IMR-90 (cell line): ENCODE measurements around the gene IL21. TPM values are rescaled to one million over a fixed set of nuclear protein-coding genes. Genes with fewer than 3 reads are reported as not detected.

Experiments
- ATAC-seq: fragments of 200-7000 bp; cut with Tn5 transposase; 2 replicates; pipeline ENCODE4 v1.9.1; 2020; ENCODE audit warnings: low read depth, mild to moderate bottlenecking, moderate library complexity
- BruUV-seq: library from RNA; stranded (reverse); fragments of 400-500 nt; replicated peaks from 2 replicates; lab custom pipeline; 2021; lab: Mats Ljungman, UMichigan
- CTCF ChIA-PET: fragments of 300-600 bp; formaldehyde crosslinking; extraction: SDS; loops from one replicate; lab custom pipeline; 2021; ENCODE audit warnings: antibody characterized with exemption; lab: Yijun Ruan, JAX
- POLR2A ChIA-PET: fragments of 300-600 bp; sonication (Branson Sonifier 250); formaldehyde crosslinking; loops from one replicate; lab custom pipeline; 2022; ENCODE audit warnings: antibody characterized with exemption; ENCODE audit not compliant: unreplicated experiment; lab: Charles Lee
- DNase-seq: peaks from one replicate; pipeline ENCODE4 v3.0.0; 2013
- H2AFZ ChIP-seq: replicated peaks from 2 replicates; pipeline ENCODE3; 2013; ENCODE audit warnings: low read length, mild to moderate bottlenecking; ENCODE audit not compliant: poor library complexity
- H2AK5ac ChIP-seq: 2 replicates; pipeline ENCODE4 v1.6.1; 2013; ENCODE audit warnings: low read depth, low read length, inconsistent platforms
- H2AK9ac ChIP-seq: replicated peaks from 2 replicates; pipeline ENCODE3; 2013; ENCODE audit warnings: mild to moderate bottlenecking, low read depth, low read length, moderate library complexity; ENCODE audit not compliant: poor library complexity
- H2BK120ac ChIP-seq: 2 replicates; pipeline ENCODE4 v1.6.1; 2013; ENCODE audit warnings: low read depth, low read length, inconsistent platforms
- H2BK15ac ChIP-seq: 3 replicates; pipeline ENCODE4 v1.6.1; 2013; ENCODE audit warnings: low read depth, low read length, inconsistent platforms
- H2BK20ac ChIP-seq: 2 replicates; pipeline ENCODE4 v1.6.1; 2013; ENCODE audit warnings: low read depth, mild to moderate bottlenecking, inconsistent platforms, low read length, moderate library complexity
- H2BK5ac ChIP-seq: 2 replicates; pipeline ENCODE4 v1.6.1; 2013; ENCODE audit warnings: mild to moderate bottlenecking, low read depth, low read length, inconsistent platforms; ENCODE audit not compliant: poor library complexity, severe bottlenecking
- H3K14ac ChIP-seq: replicated peaks from 2 replicates; pipeline ENCODE4 v1.6.1; 2013; ENCODE audit warnings: low read depth, low read length, inconsistent platforms
- H3K18ac ChIP-seq: 2 replicates; pipeline ENCODE4 v1.6.1; 2013; ENCODE audit warnings: low read depth, low read length, control low read depth
- H3K23ac ChIP-seq: 2 replicates; pipeline ENCODE4 v1.6.1; 2013; ENCODE audit warnings: low read depth, low read length, inconsistent platforms
- H3K27ac ChIP-seq: 2 replicates; pipeline ENCODE4 v1.5.1; 2013; ENCODE audit warnings: mild to moderate bottlenecking, control low read depth, low read length; ENCODE audit not compliant: insufficient read depth
- H3K27me3 ChIP-seq: 2 replicates; pipeline ENCODE4 v1.6.1; 2013; ENCODE audit warnings: low read length; ENCODE audit not compliant: control insufficient read depth, insufficient read depth
- H3K36me3 ChIP-seq: 2 replicates; pipeline ENCODE4 v1.6.1; 2013; ENCODE audit warnings: low read length, mixed read lengths; ENCODE audit not compliant: control insufficient read depth, insufficient read depth
- H3K4ac ChIP-seq: 2 replicates; pipeline ENCODE4 v1.6.1; 2013; ENCODE audit warnings: low read depth, low read length, inconsistent platforms
- H3K4me1 ChIP-seq: 2 replicates; pipeline ENCODE4 v1.6.1; 2013; ENCODE audit warnings: low read length, mixed read lengths; ENCODE audit not compliant: control insufficient read depth, insufficient read depth
- H3K4me2 ChIP-seq: 2 replicates; pipeline ENCODE4 v1.6.1; 2013; ENCODE audit warnings: low read depth, mild to moderate bottlenecking, control low read depth, low read length, moderate library complexity
- H3K4me3 ChIP-seq: 2 replicates; pipeline ENCODE4 v1.5.1; 2013; ENCODE audit warnings: low read depth, mild to moderate bottlenecking, control low read depth, low read length, moderate library complexity; ENCODE audit not compliant: insufficient read depth
- H3K56ac ChIP-seq: 2 replicates; pipeline ENCODE4 v1.6.1; 2013; ENCODE audit warnings: low read length, inconsistent platforms; ENCODE audit not compliant: insufficient read depth; ENCODE audit errors: extremely low read depth
- H3K79me1 ChIP-seq, 2 experiments: 2 replicates each; pipeline ENCODE4 v1.6.1; 2013; ENCODE audit warnings: low read length in 2 of 2, inconsistent platforms in 1 of 2, low read depth in 1 of 2
- H3K9ac ChIP-seq: 2 replicates; pipeline ENCODE4 v1.6.1; 2013; ENCODE audit warnings: low read depth, low read length, control low read depth
- H3K9me1 ChIP-seq: 2 replicates; pipeline ENCODE4 v1.6.1; 2013; ENCODE audit warnings: low read length, inconsistent platforms; ENCODE audit not compliant: insufficient read depth
- H3K9me3 ChIP-seq: 2 replicates; pipeline ENCODE4 v1.6.1; 2013; ENCODE audit warnings: low read length; ENCODE audit not compliant: control insufficient read depth, insufficient read depth
- H4K20me1 ChIP-seq: 2 replicates; pipeline ENCODE4 v1.6.1; 2013; ENCODE audit warnings: low read length, inconsistent platforms; ENCODE audit not compliant: insufficient read depth
- H4K5ac ChIP-seq: 2 replicates; pipeline ENCODE4 v1.6.1; 2013; ENCODE audit warnings: mild to moderate bottlenecking, low read depth, low read length, control low read depth
- H4K8ac ChIP-seq, 2 experiments: 2 replicates each; pipeline ENCODE4 v1.6.1; 2013; ENCODE audit warnings: low read depth in 2 of 2, low read length in 2 of 2, control low read depth in 1 of 2, inconsistent platforms in 1 of 2
- H4K91ac ChIP-seq: 2 replicates; pipeline ENCODE4 v1.6.1; 2013; ENCODE audit warnings: low read depth, low read length, inconsistent platforms; ENCODE audit not compliant: insufficient read depth
- BHLHE40 ChIP-seq: fragments of 150-350 bp; IDR thresholded peaks from 2 replicates; pipeline ENCODE4 v1.6.1; 2016; ENCODE audit warnings: mild to moderate bottlenecking, low read depth, low read length
- CEBPB ChIP-seq: IDR thresholded peaks from 2 replicates; pipeline ENCODE4 v1.6.1; 2012; ENCODE audit warnings: low read depth, low read length, improper control_type of control experiment
- FOS ChIP-seq: fragments of 150-350 bp; IDR thresholded peaks from 2 replicates; pipeline ENCODE4 v1.6.1; 2016; ENCODE audit warnings: low read depth, low read length
- MAFK ChIP-seq: IDR thresholded peaks from 2 replicates; pipeline ENCODE4 v1.6.1; 2012; ENCODE audit warnings: low read depth, low read length, improper control_type of control experiment
- MAZ ChIP-seq: IDR thresholded peaks from 2 replicates; pipeline ENCODE4 v1.6.1; 2012; ENCODE audit warnings: low read depth, mild to moderate bottlenecking, low read length, improper control_type of control experiment, moderate library complexity, borderline replicate concordance
- RAD21 ChIP-seq: IDR thresholded peaks from 2 replicates; pipeline ENCODE4 v1.6.1; 2012; ENCODE audit warnings: low read length, improper control_type of control experiment
- SMC3 ChIP-seq: fragments of 150-350 bp; IDR thresholded peaks from 2 replicates; pipeline ENCODE4 v1.6.1; 2016; ENCODE audit warnings: low read depth, mild to moderate bottlenecking, antibody characterized with exemption, low read length, moderate library complexity
- USF2 ChIP-seq: fragments of 150-350 bp; IDR thresholded peaks from 2 replicates; pipeline ENCODE4 v1.6.1; 2017; ENCODE audit warnings: mild to moderate bottlenecking, antibody characterized with exemption, low read length, low read depth
- WGBS, 2 experiments: methylation state at CpG; one replicate each; pipeline versions ENCODE4 v1.1.5 to v1.1.7; 2013; ENCODE audit warnings: missing lambda C conversion rate in 2 of 2; ENCODE audit not compliant: insufficient read length in 1 of 2; ENCODE audit errors: extremely low coverage in 2 of 2; 5-methylcytosine and 5-hydroxymethylcytosine counted together
- dilution Hi-C: fragments of 300-500 bp; cut with HindIII; formaldehyde crosslinking; loops from one replicate; pipeline ENCODE4 v1.14.3; 2018; ENCODE audit warnings: low sequenced_read_pairs; ENCODE audit not compliant: unreplicated experiment
- in situ Hi-C: fragments of 300-500 bp; cut with MboI; formaldehyde crosslinking; loops from 3 replicates; pipeline ENCODE4 v1.14.3; 2019; ENCODE audit warnings: low sequenced_read_pairs, inconsistent platforms, mixed read lengths
- intact Hi-C: fragments of 100-400 bp; cut with micrococcal nuclease; formaldehyde crosslinking; loops from 2 replicates; pipeline ENCODE4 v1.10.0; 2022
- polyA plus RNA-seq, 3 experiments: library from polyadenylated mRNA; depleted of rRNA; stranded (reverse); fragments of >200 nt; gene quantifications; 2 replicates each; pipeline ENCODE4 v1.2.3, GENCODE V29; 2012; ENCODE audit warnings: low replicate concordance in 1 of 3
- total RNA-seq: library from RNA; depleted of rRNA; stranded (reverse); fragments of >200 nt; gene quantifications from 2 replicates; pipeline ENCODE4 v1.2.3, GENCODE V29; 2012

Gene IL21
- total and polyA plus RNA-seq, 2 of the 4 experiments (the other 2 are of a cell fraction), result not detected

GRCh38 chr4:122668241-122668640 lies 47.4 kb upstream of the IL21 start:
- peak overlapping the region; percentile 94 for H3K14ac ChIP-seq
- no peaks in the 10 kb centered on the region for H3K79me1 ChIP-seq
- H2AFZ ChIP-seq, result peak overlapping the region; percentile 92
- peak overlapping the region; percentile 100 for H2BK20ac ChIP-seq
- CTCF ChIA-PET, result interaction anchor here (0.5 kb wide), 1 partner anchor 395 kb away, joined by 5 read pairs; no protein-coding TSS in a partner anchor
- peaks cover 12% of the 10 kb centered on the region for H3K9me1 ChIP-seq
- H2BK120ac ChIP-seq, result peak overlapping the region; percentile 97
- H2AK9ac ChIP-seq, result peak overlapping the region; percentile 86
- H3K18ac ChIP-seq, result peak overlapping the region; percentile 81
- peak overlapping the region; percentile 38; the same call in 1 of the 2 replicates for H3K4me2 ChIP-seq
- peak overlapping the region; percentile 95 for H3K4ac ChIP-seq
- H3K4me1 ChIP-seq, result peaks cover 19% of the 10 kb centered on the region
- H3K36me3 ChIP-seq, result no peaks in the 10 kb centered on the region
- peak overlapping the region; percentile 95 for H2BK5ac ChIP-seq
- H3K27me3 ChIP-seq, result no peaks in the 10 kb centered on the region
- no peak overlapping the region for H3K4me3 ChIP-seq
- 0% methylated on average over 2 of the region's 4 CpGs; no CpG with 5 or more reads in 1 of the 2 experiments for WGBS, 2 experiments
- H3K9ac ChIP-seq, result peak overlapping the region; percentile 1; the same call in 1 of the 2 replicates
- H4K8ac ChIP-seq, result peak overlapping the region; percentile 18 to 90; a peak in 3 of 4 replicates
- H2BK15ac ChIP-seq, result peak overlapping the region; percentile 84
- no peaks in the 10 kb centered on the region for H3K9me3 ChIP-seq
- BruUV-seq, result no TSS peak
- dilution Hi-C loops (no loop called here), in situ Hi-C loops (no loop called here), intact Hi-C loops (no loop called here)
- H3K56ac ChIP-seq, result peak overlapping the region; percentile 33
- ATAC-seq, result peak; percentile 76
- peak overlapping the region; percentile 44 for H3K27ac ChIP-seq
- POLR2A ChIA-PET, result no interaction called here
- TF ChIP-seq BHLHE40 (no peak), USF2 (no peak), CEBPB (peak; percentile 36; the same call in 1 of the 2 replicates), RAD21 (no peak), SMC3 (no peak), MAFK (no peak), MAZ (no peak), FOS (peak; percentile 30; the same call in 1 of the 2 replicates)
- peak overlapping the region; percentile 61 for H4K5ac ChIP-seq
- H3K23ac ChIP-seq, result peak overlapping the region; percentile 95; the same call in 1 of the 2 replicates
- no peaks in the 10 kb centered on the region for H4K20me1 ChIP-seq
- DNase-seq, result peak; percentile 88
- H2AK5ac ChIP-seq, result peak overlapping the region; percentile 84
- peak overlapping the region; percentile 95 for H4K91ac ChIP-seq
